Ishikawa (cell line): ENCODE results near the gene DMD.

ENCODE experiments used
- CEBPB ChIP-seq: IDR thresholded peaks from 2 replicates; pipeline ENCODE4 v1.6.1; 2012
- EP300 ChIP-seq: IDR thresholded peaks from 2 replicates; pipeline ENCODE4 v1.6.1; 2012; ENCODE audit warnings: borderline replicate concordance
- FOXM1 ChIP-seq: IDR thresholded peaks from 2 replicates; pipeline ENCODE4 v1.6.1; 2012; ENCODE audit warnings: low read depth, borderline replicate concordance
- MAX ChIP-seq: IDR thresholded peaks from 2 replicates; pipeline ENCODE4 v1.6.1; 2012
- NFIC ChIP-seq: IDR thresholded peaks from 2 replicates; pipeline ENCODE4 v1.6.1; 2012
- RAD21 ChIP-seq: IDR thresholded peaks from 2 replicates; pipeline ENCODE4 v1.6.1; 2012; ENCODE audit warnings: low read depth
- REST ChIP-seq: IDR thresholded peaks from 2 replicates; pipeline ENCODE4 v1.6.1; 2012; ENCODE audit warnings: low read depth, mild to moderate bottlenecking
- TAF1 ChIP-seq: IDR thresholded peaks from 2 replicates; pipeline ENCODE4 v1.6.1; 2012; ENCODE audit warnings: low read depth, mild to moderate bottlenecking
- TCF12 ChIP-seq: IDR thresholded peaks from 2 replicates; pipeline ENCODE4 v1.6.1; 2012; ENCODE audit warnings: low read depth
- USF1 ChIP-seq: IDR thresholded peaks from 2 replicates; pipeline ENCODE4 v1.6.1; 2012
- YY1 ChIP-seq: IDR thresholded peaks from 2 replicates; pipeline ENCODE4 v1.6.1; 2012; ENCODE audit warnings: low read depth
- ZBTB7A ChIP-seq: IDR thresholded peaks from 2 replicates; pipeline ENCODE4 v1.6.1; 2012; ENCODE audit warnings: low read depth

GRCh38 chrX:31860686-31861085 lies 1350.7 kb downstream of the DMD start:
- TF ChIP-seq RAD21 (no peak), TCF12 (no peak), REST (no peak), FOXM1 (no peak), YY1 (no peak), NFIC (no peak), CEBPB (no peak), MAX (no peak), EP300 (no peak), USF1 (no peak), TAF1 (no peak), ZBTB7A (no peak)
